ENCODE measurements around the gene GPR37L1.

GPR37L1 gene

GRCh38 chr1:202123336-202123813 lies 658 bp downstream of the GPR37L1 start:
- TF ChIP-seq CTCF (IDR thresholded peaks at IDR 0.05; ENCODE audit: extremely low read depth, missing control alignments), result no peak
- no peak for DNase-seq (ENCODE audit: low spot score)

- TF ChIP-seq CTCF (IDR thresholded peaks at IDR 0.05; ENCODE audit: extremely low read depth, missing control alignments), result no peak
- DNase-seq (ENCODE audit: low spot score), result no peak
These were observed 1.4 kb downstream of the GPR37L1 start for GRCh38 chr1:202124142-202124541.

DNA sequence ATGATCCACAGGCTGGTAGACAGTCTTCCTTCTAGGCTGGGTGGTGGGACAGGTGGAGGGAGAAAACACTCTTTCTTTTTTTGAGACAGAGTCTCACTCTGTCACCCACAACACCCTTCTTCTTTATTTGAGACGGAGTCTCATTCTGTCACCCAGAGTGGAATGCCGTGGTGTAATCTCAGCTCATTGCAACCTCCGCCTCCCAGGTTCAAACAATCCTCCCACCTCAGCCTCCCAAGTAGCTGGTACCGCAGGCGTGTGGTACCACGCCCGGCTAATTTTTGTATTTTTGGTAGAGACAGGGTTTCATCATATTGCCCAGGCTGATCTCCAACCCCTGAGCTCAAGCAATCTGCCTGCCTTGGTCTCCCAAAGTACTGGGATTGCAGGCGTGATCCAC lies 2.9 kb downstream of the GPR37L1 start:
- TF ChIP-seq CTCF (IDR thresholded peaks at IDR 0.05; ENCODE audit: extremely low read depth, missing control alignments), result no peak

GRCh38 chr1:202126426-202126825 lies 3.7 kb downstream of the GPR37L1 start:
- no peak for DNase-seq (ENCODE audit: low spot score)
- TF ChIP-seq CTCF (IDR thresholded peaks at IDR 0.05; ENCODE audit: extremely low read depth, missing control alignments), result no peak

More for the DNA sequence above, 2.9 kb downstream of the GPR37L1 start:
- DNase-seq (ENCODE audit: low spot score), result no peak

DNA sequence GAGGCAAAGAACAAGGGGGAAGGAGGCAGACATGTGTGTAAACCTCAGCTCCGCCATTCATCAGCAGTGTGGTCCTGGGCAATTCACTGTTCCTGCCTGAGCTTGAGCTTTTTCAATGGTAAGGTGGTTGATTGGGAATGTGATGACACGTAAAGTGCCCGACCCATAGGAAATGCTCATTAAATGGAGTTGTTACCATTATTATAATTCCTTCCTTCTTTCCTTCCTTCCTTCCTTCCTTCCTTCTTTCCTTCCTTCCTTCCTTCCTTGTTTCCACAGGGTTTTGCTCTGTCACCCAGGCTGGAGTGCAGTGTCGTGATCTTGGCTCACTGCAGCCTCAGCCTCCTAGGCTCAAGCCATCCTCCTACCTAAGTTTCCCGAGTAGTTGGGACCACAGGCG lies 4.3 kb downstream of the GPR37L1 start:
- DNase-seq (ENCODE audit: low spot score), result no peak
- TF ChIP-seq CTCF (IDR thresholded peaks at IDR 0.05; ENCODE audit: extremely low read depth, missing control alignments), result no peak

DNA sequence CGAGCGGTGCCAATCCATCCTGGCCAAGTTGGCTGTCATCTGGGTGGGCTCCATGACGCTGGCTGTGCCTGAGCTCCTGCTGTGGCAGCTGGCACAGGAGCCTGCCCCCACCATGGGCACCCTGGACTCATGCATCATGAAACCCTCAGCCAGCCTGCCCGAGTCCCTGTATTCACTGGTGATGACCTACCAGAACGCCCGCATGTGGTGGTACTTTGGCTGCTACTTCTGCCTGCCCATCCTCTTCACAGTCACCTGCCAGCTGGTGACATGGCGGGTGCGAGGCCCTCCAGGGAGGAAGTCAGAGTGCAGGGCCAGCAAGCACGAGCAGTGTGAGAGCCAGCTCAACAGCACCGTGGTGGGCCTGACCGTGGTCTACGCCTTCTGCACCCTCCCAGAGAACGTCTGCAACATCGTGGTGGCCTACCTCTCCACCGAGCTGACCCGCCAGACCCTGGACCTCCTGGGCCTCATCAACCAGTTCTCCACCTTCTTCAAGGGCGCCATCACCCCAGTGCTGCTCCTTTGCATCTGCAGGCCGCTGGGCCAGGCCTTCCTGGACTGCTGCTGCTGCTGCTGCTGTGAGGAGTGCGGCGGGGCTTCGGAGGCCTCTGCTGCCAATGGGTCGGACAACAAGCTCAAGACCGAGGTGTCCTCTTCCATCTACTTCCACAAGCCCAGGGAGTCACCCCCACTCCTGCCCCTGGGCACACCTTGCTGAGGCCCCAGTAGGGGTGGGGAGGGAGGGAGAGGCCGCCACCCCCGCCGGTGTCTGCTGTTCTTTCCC lies 5.3 kb downstream of the GPR37L1 start:
- no peak for DNase-seq (ENCODE audit: low spot score)
- no peak for TF ChIP-seq CTCF (IDR thresholded peaks at IDR 0.05; ENCODE audit: extremely low read depth, missing control alignments)

DNA sequence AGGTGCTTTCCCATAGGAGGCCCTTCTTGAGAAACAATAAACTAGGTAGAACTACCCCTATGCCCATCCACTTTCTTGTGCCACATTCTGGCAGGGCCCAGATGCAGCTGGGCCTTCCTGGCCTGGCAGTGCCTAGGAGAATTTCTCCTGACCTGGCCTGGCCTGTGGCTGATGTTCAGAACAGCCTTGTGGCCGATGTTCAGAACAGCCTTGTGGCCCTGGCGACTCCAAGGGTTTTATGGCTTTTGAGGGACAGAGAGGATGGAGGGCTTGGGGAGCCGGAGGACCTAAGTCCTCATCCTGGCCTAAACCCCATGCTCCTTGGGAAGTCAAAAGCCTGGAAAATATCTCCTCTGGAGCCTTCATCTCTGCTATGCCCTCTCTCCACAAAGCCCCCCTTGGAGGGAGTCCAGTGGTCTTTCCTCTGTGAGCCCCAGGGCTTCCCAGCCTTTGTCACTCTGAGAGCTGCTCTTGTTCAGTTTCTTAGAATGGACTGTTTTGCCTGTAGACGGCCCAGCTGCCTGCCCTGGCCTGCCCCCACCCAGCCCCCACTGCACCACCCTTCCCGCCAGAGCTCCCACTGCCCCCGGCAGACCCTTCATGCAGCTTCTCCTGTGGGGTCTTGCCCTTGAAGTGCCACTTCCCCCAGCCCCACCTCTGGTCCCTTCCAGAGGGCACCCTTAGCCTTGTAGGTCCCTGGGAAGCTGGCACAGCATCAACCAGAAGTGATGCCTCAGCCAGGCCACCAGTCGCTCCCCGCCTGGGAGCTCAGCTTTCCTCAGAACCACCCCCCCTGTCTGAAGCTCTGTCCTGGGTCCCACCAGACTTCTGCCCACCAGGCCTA lies 7.0 kb downstream of the GPR37L1 start:
- no peak for TF ChIP-seq CTCF (IDR thresholded peaks at IDR 0.05; ENCODE audit: extremely low read depth, missing control alignments)
- DNase-seq (ENCODE audit: low spot score), result no peak
